Heart right ventricle (tissue), 16 donors: ENCODE measurements around the gene TBC1D22A. TPM values are rescaled to one million over a fixed set of nuclear protein-coding genes. Genes with fewer than 3 reads are reported as not detected.

Source experiments
- ATAC-seq, 8 donors: fragments of 200-7000 bp; cut with Tn5 transposase; one replicate each; pipeline ENCODE4 v1.9.1; 2020; ENCODE audit warnings: mild to moderate bottlenecking in 8 of 8, moderate library complexity in 8 of 8, moderate number of reproducible peaks in 1 of 8
- DNase-seq, 2 donors: peaks; one replicate each; pipeline ENCODE4 v3.0.0-alpha.2; 2020
- H3K27ac ChIP-seq, 10 donors: fragments of 200-600 bp; sonication (generic) in 2 of 10; one replicate each; pipeline versions ENCODE4 v1.5.0 to v1.8.0; 2020 to 2022; ENCODE audit warnings: mild to moderate bottlenecking in 3 of 10
- H3K27me3 ChIP-seq, 7 donors: fragments of 200-600 bp; one replicate each; pipeline ENCODE4 v1.8.0; 2021 to 2022; ENCODE audit warnings: mild to moderate bottlenecking in 2 of 7
- H3K36me3 ChIP-seq, 9 donors: fragments of 200-600 bp; sonication (generic) in 1 of 9; one replicate each; pipeline versions ENCODE4 v1.5.0 to v1.8.0; 2020 to 2022; ENCODE audit warnings: mild to moderate bottlenecking in 2 of 9
- H3K4me1 ChIP-seq, 9 donors: fragments of 200-600 bp; sonication (generic) in 1 of 9; one replicate each; pipeline versions ENCODE4 v1.5.0 to v1.8.0; 2020 to 2022; ENCODE audit warnings: mild to moderate bottlenecking in 4 of 9
- H3K4me3 ChIP-seq, 10 donors: fragments of 200-600 bp; sonication (generic) in 2 of 10; one replicate each; pipeline versions ENCODE4 v1.5.0 to v1.8.0; 2020 to 2022; ENCODE audit warnings: mild to moderate bottlenecking in 7 of 10, moderate library complexity in 2 of 10
- H3K9me3 ChIP-seq, 11 donors: fragments of 200-600 bp in 10 of 11; sonication (generic) in 2 of 11; one replicate each; pipeline versions ENCODE4 v1.5.0 to v1.8.0; 2013 to 2022; ENCODE audit warnings: mild to moderate bottlenecking in 2 of 11, control low read depth in 1 of 11, moderate library complexity in 1 of 11
- WGBS, 2 donors: extraction: QIAGEN DNeasy Blood & Tissue Kit; methylation state at CpG; one replicate each; pipeline ENCODE4 v1.1.7; 2013; ENCODE audit warnings: inconsistent platforms in 1 of 2; 5-methylcytosine and 5-hydroxymethylcytosine counted together
- intact Hi-C, 10 donors: fragments of 100-400 bp; cut with DNase I; formaldehyde crosslinking; loops; one replicate each; pipeline versions ENCODE4 v1.11.1 to v1.14.2; 2022
- polyA plus RNA-seq, 2 donors: library from polyadenylated mRNA; stranded (reverse); fragments of 200-250 nt; gene quantifications; one replicate each; pipeline ENCODE4 v1.2.3, GENCODE V29; 2013
- total RNA-seq, 10 donors: library from RNA; stranded (reverse); fragmentation: NEBNext Ultra II Directional in 3 of 10; extraction: Animal tissue kit (Norgen Biotek cat#: 25700) in 3 of 10; gene quantifications; one replicate each; pipeline versions ENCODE4 v1.2.1 to v1.2.4, GENCODE V29; 2021 to 2023
- TF ChIP-seq, protein P1 (sequence below), 9 donors: fragments of 200-600 bp; sonication (generic) in 2 of 9; IDR thresholded peaks; one replicate each; pipeline versions ENCODE4 v1.5.0 to v1.8.0; 2021 to 2022; ENCODE audit warnings: antibody characterized with exemption in 9 of 9, mild to moderate bottlenecking in 5 of 9, moderate library complexity in 1 of 9
- donor health status: Arrhythmogenic right ventricular cardiomyopathy.
- donor health status: ischemic (EF 13 %, LVEDD 7.1; RV severe dilation, severe dysfunction).
- donor health status: healthy with polysubstance abuse.
- donor health status: DM: no; HTN: yes; CAD: no.
- donor health status: DM: no; HTN: no; CAD: no.
- donor health status: ischemic (EF 25% LVEDD 6.9; RV normal size, moderate dysfunction).
- donor health status: ischemic (EF 25% LVEDD 5.7; RV mildly dilated, moderate dysfunction).
- donor health status: healthy.
- donor health status: DM: yes; HTN: yes; CAD: no.
- donor health status: Ischemic cardiomyopathy.
- donor health status: ischemic (EF 35%, LVEDD 5.7; RV mildly dilated, moderate dysfunction).
- donor health status: nonischemic (EF 11% LVEDD 7.7; RV severe dilation, severe dysfunction).
- donor health status: DM: yes; HTN: yes; CAD: no.
- donor health status: PGD.
- donor health status: ischemic (EF 29% LVEDD 5.4; RV normal size, mild dysfunction).
- donor health status: nonischemic (EF 23%, LVEDD 6.1; RV moderate dilation, normal function).

Gene TBC1D22A
- total and polyA plus RNA-seq, 12 donors: 7.2 to 27.9 (median 17.9) TPM

- Histone ChIP-seq H3K36me3 (peaks cover 0 to 42% (median 0%) of the 10 kb centered on the region in 9 donors), H3K27ac (no peak overlapping the region), H3K4me1 (peaks cover 0 to 12% (median 6%) of the 10 kb centered on the region in 9 donors), H3K27me3 (no peaks in the 10 kb centered on the region), H3K9me3 (no peaks in the 10 kb centered on the region), H3K4me3 (no peak overlapping the region)
- DNase-seq: no peak
- WGBS, 2 donors: 95 to 98% methylated on average over 8 of the region's 8 CpGs
- intact Hi-C loops: no loop called here
- ATAC-seq: no peak
- TF ChIP-seq, protein P1, sequence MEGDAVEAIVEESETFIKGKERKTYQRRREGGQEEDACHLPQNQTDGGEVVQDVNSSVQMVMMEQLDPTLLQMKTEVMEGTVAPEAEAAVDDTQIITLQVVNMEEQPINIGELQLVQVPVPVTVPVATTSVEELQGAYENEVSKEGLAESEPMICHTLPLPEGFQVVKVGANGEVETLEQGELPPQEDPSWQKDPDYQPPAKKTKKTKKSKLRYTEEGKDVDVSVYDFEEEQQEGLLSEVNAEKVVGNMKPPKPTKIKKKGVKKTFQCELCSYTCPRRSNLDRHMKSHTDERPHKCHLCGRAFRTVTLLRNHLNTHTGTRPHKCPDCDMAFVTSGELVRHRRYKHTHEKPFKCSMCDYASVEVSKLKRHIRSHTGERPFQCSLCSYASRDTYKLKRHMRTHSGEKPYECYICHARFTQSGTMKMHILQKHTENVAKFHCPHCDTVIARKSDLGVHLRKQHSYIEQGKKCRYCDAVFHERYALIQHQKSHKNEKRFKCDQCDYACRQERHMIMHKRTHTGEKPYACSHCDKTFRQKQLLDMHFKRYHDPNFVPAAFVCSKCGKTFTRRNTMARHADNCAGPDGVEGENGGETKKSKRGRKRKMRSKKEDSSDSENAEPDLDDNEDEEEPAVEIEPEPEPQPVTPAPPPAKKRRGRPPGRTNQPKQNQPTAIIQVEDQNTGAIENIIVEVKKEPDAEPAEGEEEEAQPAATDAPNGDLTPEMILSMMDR (IDR thresholded peaks at IDR 0.05): no peak
Measured at GRCh38 chr22:47009304-47010101, 247.1 kb downstream of the TBC1D22A start.

DNA sequence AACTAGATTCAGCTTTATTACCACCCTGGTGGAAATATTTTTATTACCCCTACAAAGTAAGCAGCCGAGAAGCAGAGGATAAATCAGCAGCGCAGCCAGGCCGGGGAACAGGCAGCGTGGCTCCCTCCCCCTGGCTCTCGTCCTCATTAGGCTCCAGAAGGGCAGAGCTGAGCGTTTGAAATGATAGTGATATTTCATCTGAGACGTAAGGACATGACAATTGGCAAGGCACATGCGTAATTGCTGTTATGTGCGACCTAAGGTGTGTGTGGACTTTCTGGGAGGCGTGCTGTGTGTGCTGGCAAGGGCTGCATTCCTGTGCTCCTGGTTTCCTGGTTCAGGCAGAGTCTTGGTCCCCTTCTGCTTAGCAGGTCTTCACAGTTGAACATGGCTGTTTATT lies 247.8 kb downstream of the TBC1D22A start:
- TF ChIP-seq, protein P1 (IDR thresholded peaks at IDR 0.05): no peak
- 94 to 96% methylated on average over 10 of the region's 10 CpGs for WGBS, 2 donors

GRCh38 chr22:47011131-47011858 lies 248.8 kb downstream of the TBC1D22A start:
- ATAC-seq (no peak), DNase-seq (no peak)
- WGBS, 2 donors: 89 to 91% methylated on average over 12 of the region's 12 CpGs
- Histone ChIP-seq H3K27me3 (no peaks in the 10 kb centered on the region), H3K27ac (no peak overlapping the region), H3K36me3 (peaks cover 0 to 38% (median 0%) of the 10 kb centered on the region in 9 donors), H3K9me3 (no peaks in the 10 kb centered on the region), H3K4me3 (no peak overlapping the region), H3K4me1 (peaks cover 0 to 8% (median 4%) of the 10 kb centered on the region in 9 donors)
- TF ChIP-seq, protein P1 (IDR thresholded peaks at IDR 0.05): no peak
- intact Hi-C loops: no loop called here

More for the DNA sequence above, 247.8 kb downstream of the TBC1D22A start:
- DNase-seq: no peak
- Histone ChIP-seq H3K27me3 (no peaks in the 10 kb centered on the region), H3K4me1 (peaks cover 0 to 12% (median 6%) of the 10 kb centered on the region in 9 donors), H3K4me3 (no peak overlapping the region), H3K9me3 (no peaks in the 10 kb centered on the region), H3K36me3 (peaks cover 0 to 41% (median 0%) of the 10 kb centered on the region in 9 donors), H3K27ac (no peak overlapping the region)
- intact Hi-C loops: no loop called here
- ATAC-seq: no peak

DNA sequence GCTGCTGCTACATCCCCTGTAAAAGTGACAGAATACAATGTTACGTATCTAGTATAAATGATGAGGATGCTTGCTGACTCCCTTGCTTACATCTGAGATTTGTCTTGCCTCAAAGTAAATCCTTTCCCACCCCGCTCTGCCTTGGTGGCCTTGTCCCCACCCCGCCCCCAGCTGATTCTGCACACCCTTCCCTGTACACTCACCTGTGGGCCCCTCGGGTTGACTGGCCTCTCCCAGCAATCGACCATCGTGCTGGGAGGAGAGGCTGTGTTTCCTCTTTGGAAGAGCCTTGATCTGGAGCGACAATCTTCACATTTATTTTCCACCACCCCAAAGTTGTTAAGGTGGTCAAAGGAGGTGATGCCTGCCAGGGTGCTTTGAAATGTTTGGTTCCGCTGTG lies 249.4 kb downstream of the TBC1D22A start:
- H3K4me1 ChIP-seq: peaks cover 0 to 3% (median 0%) of the 10 kb centered on the region in 9 donors
- H3K27ac ChIP-seq: no peak overlapping the region
- intact Hi-C loops: no loop called here
- peaks cover 0 to 33% (median 0%) of the 10 kb centered on the region in 9 donors for H3K36me3 ChIP-seq
- TF ChIP-seq, protein P1 (IDR thresholded peaks at IDR 0.05): no peak
- no peak for DNase-seq
- no peak for ATAC-seq
- no peaks in the 10 kb centered on the region for H3K27me3 ChIP-seq
- H3K4me3 ChIP-seq: no peak overlapping the region
- WGBS, 2 donors: 88 to 91% methylated on average over 8 of the region's 8 CpGs
- H3K9me3 ChIP-seq: no peaks in the 10 kb centered on the region
